ENCODE results near the gene RPS6KA5. TPM values are rescaled to one million over a fixed set of nuclear protein-coding genes. Genes with fewer than 3 reads are reported as not detected.

Gene RPS6KA5
- total and polyA plus RNA-seq, 9 of the 15 experiments (the other 6 are each of a cell fraction or from before 2014, with no cell fraction given): 0.88 to 7.7 (median 4.7) TPM

GRCh38 chr14:91059576-91060350 is 678 bp downstream of the RPS6KA5 start (continued):
- TF ChIP-seq, protein P1, sequence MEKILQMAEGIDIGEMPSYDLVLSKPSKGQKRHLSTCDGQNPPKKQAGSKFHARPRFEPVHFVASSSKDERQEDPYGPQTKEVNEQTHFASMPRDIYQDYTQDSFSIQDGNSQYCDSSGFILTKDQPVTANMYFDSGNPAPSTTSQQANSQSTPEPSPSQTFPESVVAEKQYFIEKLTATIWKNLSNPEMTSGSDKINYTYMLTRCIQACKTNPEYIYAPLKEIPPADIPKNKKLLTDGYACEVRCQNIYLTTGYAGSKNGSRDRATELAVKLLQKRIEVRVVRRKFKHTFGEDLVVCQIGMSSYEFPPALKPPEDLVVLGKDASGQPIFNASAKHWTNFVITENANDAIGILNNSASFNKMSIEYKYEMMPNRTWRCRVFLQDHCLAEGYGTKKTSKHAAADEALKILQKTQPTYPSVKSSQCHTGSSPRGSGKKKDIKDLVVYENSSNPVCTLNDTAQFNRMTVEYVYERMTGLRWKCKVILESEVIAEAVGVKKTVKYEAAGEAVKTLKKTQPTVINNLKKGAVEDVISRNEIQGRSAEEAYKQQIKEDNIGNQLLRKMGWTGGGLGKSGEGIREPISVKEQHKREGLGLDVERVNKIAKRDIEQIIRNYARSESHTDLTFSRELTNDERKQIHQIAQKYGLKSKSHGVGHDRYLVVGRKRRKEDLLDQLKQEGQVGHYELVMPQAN (IDR thresholded peaks at IDR 0.05; ENCODE audit: borderline replicate concordance): 0 out of 2 replicates have a peak, but pooled peaks have one; percentile 7
- TF ChIP-seq ZBTB49 (CRISPR knock-in tag; IDR thresholded peaks at IDR 0.05; ENCODE audit: borderline replicate concordance) (no peak), ZNF311 (CRISPR knock-in tag; IDR thresholded peaks at IDR 0.05) (no peak), PTBP1 (IDR thresholded peaks at IDR 0.05; ENCODE audit: low read depth, low read length) (no peak), MYC (IDR thresholded peaks at IDR 0.05; ENCODE audit: low read depth, low read length) (peak; percentile 51; the same call in 1 of the 2 replicates), MYC (CRISPR knock-in tag; IDR thresholded peaks at IDR 0.05; ENCODE audit: borderline replicate concordance, low read depth) (no peak), HES1 (IDR thresholded peaks at IDR 0.05; ENCODE audit: low read depth) (no peak), SMAD4 (CRISPR knock-in tag; conservative IDR thresholded peaks at IDR 0.05) (no peak), ZBTB7A (IDR thresholded peaks at IDR 0.05; ENCODE audit: borderline replicate concordance, control insufficient read depth, low read depth, low read length) (no peak; the same call in 1 of the 2 replicates), NCOA1 (IDR thresholded peaks at IDR 0.05; ENCODE audit: low read depth) (no peak), CEBPG (CRISPR knock-in tag; IDR thresholded peaks at IDR 0.05) (no peak), CEBPG (tag; conservative IDR thresholded peaks at IDR 0.05 in 1 of 2, IDR thresholded peaks at IDR 0.05 in 1 of 2) (no peak), HDAC1 (IDR thresholded peaks at IDR 0.05) (peak in 1 of 2 experiments; percentile 25; a peak in 1 of 4 replicates), TFAM (CRISPR knock-in tag; conservative IDR thresholded peaks at IDR 0.05) (no peak), MEF2A (IDR thresholded peaks at IDR 0.05; ENCODE audit: control insufficient read depth, low read depth, low read length) (no peak), ETS2 (tag; IDR thresholded peaks at IDR 0.05; ENCODE audit: borderline replicate concordance, poor library complexity, severe bottlenecking) (no peak), SIRT6 (IDR thresholded peaks at IDR 0.05; ENCODE audit: low read depth, low read length) (no peak), FOSL1 (tag; conservative IDR thresholded peaks at IDR 0.05) (no peak), SRSF7 (optimal IDR thresholded peaks at IDR 0.05; ENCODE audit: low read depth, low read length) (no peak), HIVEP1 (CRISPR knock-in tag; IDR thresholded peaks at IDR 0.05) (no peak), MXI1 (IDR thresholded peaks at IDR 0.05; ENCODE audit: low read depth, low read length) (peak; percentile 21; the same call in 1 of the 2 replicates), PYGO2 (tag; IDR thresholded peaks at IDR 0.05) (no peak), SIN3A (IDR thresholded peaks at IDR 0.05; ENCODE audit: borderline replicate concordance in 2 of 2, control insufficient read depth in 1 of 2, low read depth in 2 of 2, low read length in 2 of 2) (0 out of 4 replicates have a peak, but pooled peaks of 1 of the 2 experiments have one; percentile 36)
